ENCODE measurements around the gene VKORC1L1.

DNA sequence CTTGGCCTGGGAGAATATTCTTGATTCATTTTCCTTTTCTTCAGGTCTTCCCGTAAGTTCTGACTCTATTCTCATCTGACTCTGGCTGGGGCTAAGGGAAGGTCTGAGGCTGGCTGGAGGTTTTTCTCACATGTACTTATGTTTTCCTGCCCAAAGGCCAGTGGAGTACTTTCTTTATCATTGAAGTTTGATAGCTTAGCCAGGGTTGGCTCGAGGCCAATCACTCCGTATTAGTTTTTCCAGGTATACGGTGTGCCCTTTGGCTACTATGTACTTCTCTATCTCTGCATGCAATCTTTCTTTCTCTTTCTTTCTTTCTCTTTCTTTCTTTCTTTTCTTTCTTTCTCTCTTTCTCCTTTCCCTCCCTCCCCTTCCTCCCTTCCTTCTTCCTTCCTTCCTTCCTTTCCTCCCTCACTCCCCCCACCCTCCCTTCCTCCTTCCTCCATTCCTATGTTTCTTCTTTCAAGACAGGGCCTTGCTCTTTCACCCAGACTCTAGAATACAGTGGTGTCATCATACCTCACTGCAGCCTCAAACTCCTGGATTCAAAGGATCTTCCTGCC is 26.8 kb upstream of the VKORC1L1 start:
- TF ChIP-seq, protein P1, sequence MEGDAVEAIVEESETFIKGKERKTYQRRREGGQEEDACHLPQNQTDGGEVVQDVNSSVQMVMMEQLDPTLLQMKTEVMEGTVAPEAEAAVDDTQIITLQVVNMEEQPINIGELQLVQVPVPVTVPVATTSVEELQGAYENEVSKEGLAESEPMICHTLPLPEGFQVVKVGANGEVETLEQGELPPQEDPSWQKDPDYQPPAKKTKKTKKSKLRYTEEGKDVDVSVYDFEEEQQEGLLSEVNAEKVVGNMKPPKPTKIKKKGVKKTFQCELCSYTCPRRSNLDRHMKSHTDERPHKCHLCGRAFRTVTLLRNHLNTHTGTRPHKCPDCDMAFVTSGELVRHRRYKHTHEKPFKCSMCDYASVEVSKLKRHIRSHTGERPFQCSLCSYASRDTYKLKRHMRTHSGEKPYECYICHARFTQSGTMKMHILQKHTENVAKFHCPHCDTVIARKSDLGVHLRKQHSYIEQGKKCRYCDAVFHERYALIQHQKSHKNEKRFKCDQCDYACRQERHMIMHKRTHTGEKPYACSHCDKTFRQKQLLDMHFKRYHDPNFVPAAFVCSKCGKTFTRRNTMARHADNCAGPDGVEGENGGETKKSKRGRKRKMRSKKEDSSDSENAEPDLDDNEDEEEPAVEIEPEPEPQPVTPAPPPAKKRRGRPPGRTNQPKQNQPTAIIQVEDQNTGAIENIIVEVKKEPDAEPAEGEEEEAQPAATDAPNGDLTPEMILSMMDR (IDR thresholded peaks at IDR 0.05; ENCODE audit: insufficient read depth, low read length), result no peak
- TF ChIP-seq, protein P2, sequence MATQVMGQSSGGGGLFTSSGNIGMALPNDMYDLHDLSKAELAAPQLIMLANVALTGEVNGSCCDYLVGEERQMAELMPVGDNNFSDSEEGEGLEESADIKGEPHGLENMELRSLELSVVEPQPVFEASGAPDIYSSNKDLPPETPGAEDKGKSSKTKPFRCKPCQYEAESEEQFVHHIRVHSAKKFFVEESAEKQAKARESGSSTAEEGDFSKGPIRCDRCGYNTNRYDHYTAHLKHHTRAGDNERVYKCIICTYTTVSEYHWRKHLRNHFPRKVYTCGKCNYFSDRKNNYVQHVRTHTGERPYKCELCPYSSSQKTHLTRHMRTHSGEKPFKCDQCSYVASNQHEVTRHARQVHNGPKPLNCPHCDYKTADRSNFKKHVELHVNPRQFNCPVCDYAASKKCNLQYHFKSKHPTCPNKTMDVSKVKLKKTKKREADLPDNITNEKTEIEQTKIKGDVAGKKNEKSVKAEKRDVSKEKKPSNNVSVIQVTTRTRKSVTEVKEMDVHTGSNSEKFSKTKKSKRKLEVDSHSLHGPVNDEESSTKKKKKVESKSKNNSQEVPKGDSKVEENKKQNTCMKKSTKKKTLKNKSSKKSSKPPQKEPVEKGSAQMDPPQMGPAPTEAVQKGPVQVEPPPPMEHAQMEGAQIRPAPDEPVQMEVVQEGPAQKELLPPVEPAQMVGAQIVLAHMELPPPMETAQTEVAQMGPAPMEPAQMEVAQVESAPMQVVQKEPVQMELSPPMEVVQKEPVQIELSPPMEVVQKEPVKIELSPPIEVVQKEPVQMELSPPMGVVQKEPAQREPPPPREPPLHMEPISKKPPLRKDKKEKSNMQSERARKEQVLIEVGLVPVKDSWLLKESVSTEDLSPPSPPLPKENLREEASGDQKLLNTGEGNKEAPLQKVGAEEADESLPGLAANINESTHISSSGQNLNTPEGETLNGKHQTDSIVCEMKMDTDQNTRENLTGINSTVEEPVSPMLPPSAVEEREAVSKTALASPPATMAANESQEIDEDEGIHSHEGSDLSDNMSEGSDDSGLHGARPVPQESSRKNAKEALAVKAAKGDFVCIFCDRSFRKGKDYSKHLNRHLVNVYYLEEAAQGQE (IDR thresholded peaks at IDR 0.05; ENCODE audit: insufficient replicate concordance, low read depth), result no peak
